Heart left ventricle (tissue), 16 donors: Measurements from ENCODE around the gene KCNQ1. TPM values are rescaled to one million over a fixed set of nuclear protein-coding genes. Genes with fewer than 3 reads are reported as not detected.

Source experiments
- ATAC-seq, 4 donors: fragments of 200-7000 bp; cut with Tn5 transposase; one replicate each; pipeline ENCODE4 v1.9.1; 2020 to 2022; ENCODE audit warnings: moderate library complexity in 4 of 4, mild to moderate bottlenecking in 3 of 4, moderate number of reproducible peaks in 1 of 4
- DNase-seq, 5 donors: peaks; one replicate each; pipeline ENCODE4 v3.0.0-alpha.2; 2020
- H3K27ac ChIP-seq, 12 donors: fragments of 200-600 bp; sonication (generic) in 4 of 12; one replicate each; pipeline versions ENCODE4 v1.5.0 to v1.8.0; 2016 to 2022; ENCODE audit warnings: mild to moderate bottlenecking in 2 of 12
- H3K27me3 ChIP-seq, 9 donors: fragments of 200-600 bp; sonication (generic) in 2 of 9; one replicate each; pipeline versions ENCODE4 v1.5.1 to v1.8.0; 2016 to 2022; ENCODE audit warnings: mild to moderate bottlenecking in 3 of 9
- H3K36me3 ChIP-seq, 9 donors: fragments of 200-600 bp; sonication (generic) in 2 of 9; one replicate each; pipeline versions ENCODE4 v1.5.0 to v1.8.0; 2018 to 2022; ENCODE audit warnings: mild to moderate bottlenecking in 2 of 9
- H3K4me1 ChIP-seq, 12 donors: fragments of 200-600 bp; sonication (generic) in 4 of 12; one replicate each; pipeline versions ENCODE4 v1.5.0 to v1.8.0; 2016 to 2022; ENCODE audit warnings: mild to moderate bottlenecking in 3 of 12
- H3K4me3 ChIP-seq, 12 donors: fragments of 200-600 bp; sonication (generic) in 4 of 12; one replicate each; pipeline versions ENCODE4 v1.5.0 to v1.8.0; 2017 to 2022; ENCODE audit warnings: mild to moderate bottlenecking in 9 of 12, moderate library complexity in 4 of 12
- H3K9me3 ChIP-seq, 12 donors: fragments of 200-600 bp; sonication (generic) in 4 of 12; one replicate each; pipeline versions ENCODE4 v1.5.0 to v1.8.0; 2016 to 2022; ENCODE audit warnings: mild to moderate bottlenecking in 1 of 12
- CTCF ChIP-seq, 12 donors: fragments of 200-600 bp; sonication (generic) in 4 of 12; IDR thresholded peaks; one replicate each; pipeline versions ENCODE4 v1.5.0 to v1.8.0; 2018 to 2022; ENCODE audit warnings: antibody characterized with exemption in 12 of 12, mild to moderate bottlenecking in 5 of 12
- POLR2A ChIP-seq, 2 donors: fragments of 450-650 bp; IDR thresholded peaks; one replicate each; pipeline ENCODE4 v1.6.1; 2017; ENCODE audit warnings: antibody characterized with exemption in 2 of 2, mild to moderate bottlenecking in 2 of 2, moderate library complexity in 2 of 2
- WGBS, 4 donors: extraction: QIAGEN DNeasy Blood & Tissue Kit in 2 of 4; methylation state at CpG; one replicate each; pipeline versions ENCODE4 v1.1.5 to v1.1.7; 2013 to 2018; 5-methylcytosine and 5-hydroxymethylcytosine counted together
- intact Hi-C, 10 donors: fragments of 100-400 bp; cut with DNase I; formaldehyde crosslinking; loops; one replicate each; pipeline versions ENCODE4 v1.11.1 to v1.14.2; 2022
- polyA plus RNA-seq, 2 donors: library from polyadenylated mRNA; stranded (reverse); fragments of 200-250 nt; gene quantifications; one replicate each; pipeline ENCODE4 v1.2.3, GENCODE V29; 2013
- total RNA-seq, 9 donors: library from RNA; depleted of rRNA in 2 of 9; stranded (reverse); fragments of >200 nt in 2 of 9; fragmentation: NEBNext Ultra II Directional in 3 of 9; extraction: Animal tissue kit (Norgen Biotek cat#: 25700) in 3 of 9; gene quantifications; one replicate each; pipeline versions ENCODE4 v1.1.0 to v1.2.4, GENCODE V29; 2016 to 2023
- donor health status: ischemic (EF 13 %, LVEDD 7.1; RV severe dilation, severe dysfunction).
- donor health status: healthy with polysubstance abuse.
- donor health status: DM: no; HTN: yes; CAD: no.
- donor health status: DM: no; HTN: no; CAD: no.
- donor health status: ischemic (EF 25% LVEDD 6.9; RV normal size, moderate dysfunction).
- donor health status: ischemic (EF 25% LVEDD 5.7; RV mildly dilated, moderate dysfunction).
- donor health status: healthy.
- donor health status: DM: yes; HTN: yes; CAD: no.
- donor health status: ischemic (EF 35%, LVEDD 5.7; RV mildly dilated, moderate dysfunction).
- donor health status: nonischemic (EF 11% LVEDD 7.7; RV severe dilation, severe dysfunction).
- donor health status: DM: yes; HTN: yes; CAD: no.
- donor health status: PGD.
- donor health status: ischemic (EF 29% LVEDD 5.4; RV normal size, mild dysfunction).
- donor health status: nonischemic (EF 23%, LVEDD 6.1; RV moderate dilation, normal function).

KCNQ1 gene
- total and polyA plus RNA-seq, 11 donors, result 18.6 to 42.4 (median 31.4) TPM

GRCh38 chr11:2775626-2776350 is 331.0 kb downstream of the KCNQ1 start:
- DNase-seq, result peak; percentile 3 to 58 (median 12)
- Histone ChIP-seq H3K36me3 (peaks cover 0 to 3% (median 0%) of the 10 kb centered on the region in 9 donors), H3K27me3 (no peaks in the 10 kb centered on the region), H3K4me1 (peaks cover 20 to 39% (median 33%) of the 10 kb centered on the region in 12 donors), H3K27ac (no peak overlapping the region), H3K9me3 (no peaks in the 10 kb centered on the region), H3K4me3 (no peak overlapping the region)
- WGBS, 4 donors, result 90 to 96% (median 93%) methylated on average over 22 to 29 of the region's 29 CpGs
- intact Hi-C loops, result loop anchor here in 2 of 10 donors (5.0 to 10.0 kb wide), 2 partner anchors 73 to 231 kb away; no protein-coding TSS in a partner anchor
- TF ChIP-seq CTCF (IDR thresholded peaks at IDR 0.05) (no peak), POLR2A (IDR thresholded peaks at IDR 0.05) (no peak)
- no peak for ATAC-seq

- no peaks in the 10 kb centered on the region for H3K9me3 ChIP-seq
- intact Hi-C loops, result loop anchor here in 2 of 10 donors (5.0 to 10.0 kb wide), 2 partner anchors 74 to 232 kb away; no protein-coding TSS in a partner anchor
- H3K4me3 ChIP-seq, result no peak overlapping the region
Measured at GRCh38 chr11:2776351-2777061, 331.7 kb downstream of the KCNQ1 start.

GRCh38 chr11:2777386-2777785 is 332.6 kb downstream of the KCNQ1 start:
- intact Hi-C loops, result loop anchor here in 2 of 10 donors (5.0 to 10.0 kb wide), 2 partner anchors 75 to 233 kb away; no protein-coding TSS in a partner anchor
- Histone ChIP-seq H3K27ac (peak overlapping the region in 3 of 12 donors; percentile 88 to 99 (median 92)), H3K36me3 (peaks cover 0 to 2% (median 0%) of the 10 kb centered on the region in 9 donors), H3K9me3 (no peaks in the 10 kb centered on the region), H3K27me3 (no peaks in the 10 kb centered on the region), H3K4me1 (peaks cover 20 to 49% (median 41%) of the 10 kb centered on the region in 12 donors), H3K4me3 (no peak overlapping the region)
- no peak for ATAC-seq
- no peak for TF ChIP-seq CTCF (IDR thresholded peaks at IDR 0.05)
- TF ChIP-seq POLR2A (IDR thresholded peaks at IDR 0.05), result no peak
- 59 to 73% (median 68%) methylated on average over 6 to 7 of the region's 7 CpGs for WGBS, 4 donors
- DNase-seq, result peak; percentile 3 to 26 (median 20)

More at GRCh38 chr11:2776351-2777061, 331.7 kb downstream of the KCNQ1 start:
- H3K27ac ChIP-seq, result no peak overlapping the region
- no peak for ATAC-seq
- H3K36me3 ChIP-seq, result peaks cover 0 to 3% (median 0%) of the 10 kb centered on the region in 9 donors
- peaks cover 20 to 46% (median 41%) of the 10 kb centered on the region in 12 donors for H3K4me1 ChIP-seq
- peak; percentile 10 to 51 (median 20) for DNase-seq
- TF ChIP-seq POLR2A (IDR thresholded peaks at IDR 0.05) (no peak), CTCF (IDR thresholded peaks at IDR 0.05) (no peak)
- WGBS, 4 donors, result 88 to 92% (median 91%) methylated on average over 17 to 19 of the region's 19 CpGs
- no peaks in the 10 kb centered on the region for H3K27me3 ChIP-seq
